Spleen (tissue), 11 donors: ENCODE measurements around the gene UBE2G1. TPM values are rescaled to one million over a fixed set of nuclear protein-coding genes. Genes with fewer than 3 reads are reported as not detected.
A peak's percentile ranks its signal among the peaks of the same experiment; 100 is the strongest.

ENCODE experiments used
- DNase-seq: peaks from one replicate; pipeline ENCODE4 v3.0.0-alpha.2; 2020
- H3K27ac ChIP-seq, 8 donors: fragments of 200-600 bp; sonication (generic) in 7 of 8; 1 replicate in 4 of 8; 2 replicates in 4 of 8; pipeline versions ENCODE4 v1.5.0 to v1.8.0; 2016 to 2021; ENCODE audit warnings: inconsistent platforms in 4 of 8, mild to moderate bottlenecking in 4 of 8, moderate library complexity in 1 of 8
- H3K27me3 ChIP-seq, 7 donors: fragments of 200-600 bp; sonication (generic) in 6 of 7; replicated peaks in 1 of 7; 1 replicate in 4 of 7; 2 replicates in 3 of 7; pipeline versions ENCODE4 v1.5.0 to v1.8.0; 2016 to 2021; ENCODE audit warnings: inconsistent platforms in 3 of 7, mild to moderate bottlenecking in 1 of 7
- H3K36me3 ChIP-seq, 6 donors: fragments of 200-600 bp; sonication (generic) in 5 of 6; 1 replicate in 4 of 6; 2 replicates in 2 of 6; pipeline versions ENCODE4 v1.5.0 to v1.8.0; 2016 to 2021; ENCODE audit warnings: inconsistent platforms in 2 of 6
- H3K4me1 ChIP-seq, 6 donors: fragments of 200-600 bp; sonication (generic) in 5 of 6; 1 replicate in 3 of 6; 2 replicates in 3 of 6; pipeline versions ENCODE4 v1.5.0 to v1.8.0; 2016 to 2021; ENCODE audit warnings: inconsistent platforms in 3 of 6
- H3K4me3 ChIP-seq, 8 donors: fragments of 200-600 bp; sonication (generic) in 7 of 8; 1 replicate in 4 of 8; 2 replicates in 4 of 8; pipeline versions ENCODE4 v1.5.0 to v1.8.0; 2016 to 2021; ENCODE audit warnings: inconsistent platforms in 4 of 8, mild to moderate bottlenecking in 4 of 8, moderate library complexity in 2 of 8
- H3K9me3 ChIP-seq, 8 donors: fragments of 200-600 bp; sonication (generic) in 7 of 8; 1 replicate in 4 of 8; 2 replicates in 4 of 8; pipeline versions ENCODE4 v1.5.0 to v1.8.0; 2016 to 2021; ENCODE audit warnings: inconsistent platforms in 4 of 8
- CTCF ChIP-seq, 11 experiments: fragments of 200-600 bp in 7 of 11; fragments of 450-650 bp in 4 of 11; sonication (generic) in 4 of 11; IDR thresholded peaks in 8 of 11; conservative IDR thresholded peaks in 3 of 11; 1 replicate in 7 of 11; 2 replicates in 4 of 11; pipeline versions ENCODE4 v1.4.0 to v1.8.0; 2016 to 2021; ENCODE audit warnings: antibody characterized with exemption in 11 of 11, inconsistent platforms in 4 of 11, mild to moderate bottlenecking in 1 of 11
- POLR2A ChIP-seq, 3 donors: fragments of 450-650 bp; IDR thresholded peaks; one replicate each; pipeline ENCODE4 v1.5.1; 2017; ENCODE audit warnings: antibody characterized with exemption in 3 of 3, mild to moderate bottlenecking in 1 of 3
- POLR2AphosphoS5 ChIP-seq, 3 donors: sonication (generic); formaldehyde crosslinking; IDR thresholded peaks; one replicate each; pipeline ENCODE4 v1.5.1; 2017; ENCODE audit warnings: antibody characterized with exemption in 3 of 3
- WGBS, 5 donors: extraction: QIAGEN DNeasy Blood & Tissue Kit in 3 of 5; methylation state at CpG; one replicate each; pipeline versions ENCODE4 v1.1.5 to v1.1.7; 2013 to 2018; 5-methylcytosine and 5-hydroxymethylcytosine counted together
- intact Hi-C: fragments of 100-400 bp; cut with DNase I; formaldehyde crosslinking; loops from one replicate; pipeline ENCODE4 v1.15.0; 2023; ENCODE audit warnings: low total_unique reads
- polyA plus RNA-seq, 3 donors: library from polyadenylated mRNA; stranded (reverse); fragments of 200-250 nt; gene quantifications; one replicate each; pipeline ENCODE4 v1.2.1, GENCODE V29; 2013
- total RNA-seq, 7 donors: library from RNA; depleted of rRNA in 3 of 7; stranded (reverse); fragments of >200 nt in 3 of 7; fragmentation: NEBNext Ultra II Directional in 4 of 7; extraction: Animal tissue kit (Norgen Biotek cat#: 25700) in 4 of 7; gene quantifications; one replicate each; pipeline versions ENCODE4 v1.1.0 to v1.2.1, GENCODE V29; 2016 to 2021
- donor health status: healthy with polysubstance abuse.
- donor health status: DM: no; HTN: no; CAD: no; lungs with moderate emphysema.
- donor health status: DM: no; HTN: no; CAD: no.
- donor health status: Bipolar disorder and iron deficiency.
- donor health status: healthy.
- donor health status: DM: no; HTN: no; CAD: no.
- donor health status: DM: yes; HTN: yes; CAD: no.

Gene UBE2G1
- total and polyA plus RNA-seq, 10 donors = 10.7 to 59.7 (median 54.1) TPM

GRCh38 chr17:4365628-4366326, 698 bp downstream of the UBE2G1 start:
- 0 to 1% (median 1%) methylated on average over 7 to 82 of the region's 82 CpGs for WGBS, 5 donors
- peak; percentile 92 for DNase-seq
- intact Hi-C loops = no loop called here

DNA sequence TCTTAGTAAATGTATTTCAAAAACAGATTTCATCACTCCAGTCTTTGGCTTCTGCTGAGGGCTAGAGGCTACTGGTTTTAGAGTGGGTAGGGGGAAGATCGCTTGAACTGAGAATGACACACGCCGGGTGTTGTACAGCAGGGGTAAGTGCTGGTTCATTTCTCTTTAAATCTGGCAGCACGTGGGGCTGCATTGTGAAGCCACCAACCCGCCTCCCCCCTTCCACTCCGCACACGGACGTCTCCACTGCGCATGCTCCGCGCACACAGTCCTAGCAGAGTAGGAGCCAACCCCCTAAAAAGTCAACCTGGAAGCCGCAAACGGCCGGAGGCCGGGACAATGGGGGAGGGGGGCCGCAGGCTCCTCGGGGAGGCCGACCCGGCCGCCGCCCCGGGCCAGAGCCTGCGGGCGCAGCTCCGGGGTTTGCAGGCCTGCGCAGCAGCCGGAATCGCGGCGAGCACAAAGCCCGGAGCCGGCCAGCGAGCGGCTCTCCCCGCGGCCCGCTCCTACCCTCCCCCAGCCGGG, 1.3 kb downstream of the UBE2G1 start:
- no peaks in the 10 kb centered on the region for H3K27me3 ChIP-seq
- TF ChIP-seq POLR2AphosphoS5 (IDR thresholded peaks at IDR 0.05) (peak; percentile 71 to 83 (median 80)), POLR2A (IDR thresholded peaks at IDR 0.05) (peak in 1 of 3 donors; percentile 73), CTCF (IDR thresholded peaks at IDR 0.05 in 8 of 11, conservative IDR thresholded peaks at IDR 0.05 in 3 of 11) (no peak)
- H3K4me1 ChIP-seq = peaks cover 12 to 57% (median 40%) of the 10 kb centered on the region in 6 donors
- no peaks in the 10 kb centered on the region for H3K9me3 ChIP-seq
- intact Hi-C loops = no loop called here
- H3K36me3 ChIP-seq = peaks cover 0 to 22% (median 3%) of the 10 kb centered on the region in 6 donors
- H3K27ac ChIP-seq = peak overlapping the region; percentile 95 to 100 (median 98)
- peak overlapping the region; percentile 83 to 99 (median 98) for H3K4me3 ChIP-seq
- DNase-seq = peak; percentile 97
- 0 to 1% (median 0%) methylated on average over 15 to 38 of the region's 38 CpGs for WGBS, 5 donors

More at GRCh38 chr17:4365628-4366326, 698 bp downstream of the UBE2G1 start:
- Histone ChIP-seq H3K27me3 (no peaks in the 10 kb centered on the region), H3K4me3 (peak overlapping the region; percentile 83 to 99 (median 98)), H3K27ac (peak overlapping the region; percentile 95 to 100 (median 98)), H3K36me3 (peaks cover 0 to 20% (median 3%) of the 10 kb centered on the region in 6 donors), H3K4me1 (peaks cover 12 to 56% (median 37%) of the 10 kb centered on the region in 6 donors), H3K9me3 (no peaks in the 10 kb centered on the region)
- no peak for TF ChIP-seq POLR2AphosphoS5 (IDR thresholded peaks at IDR 0.05)
- TF ChIP-seq POLR2A (IDR thresholded peaks at IDR 0.05) = no peak
- TF ChIP-seq CTCF (IDR thresholded peaks at IDR 0.05 in 8 of 11, conservative IDR thresholded peaks at IDR 0.05 in 3 of 11) = no peak

DNA sequence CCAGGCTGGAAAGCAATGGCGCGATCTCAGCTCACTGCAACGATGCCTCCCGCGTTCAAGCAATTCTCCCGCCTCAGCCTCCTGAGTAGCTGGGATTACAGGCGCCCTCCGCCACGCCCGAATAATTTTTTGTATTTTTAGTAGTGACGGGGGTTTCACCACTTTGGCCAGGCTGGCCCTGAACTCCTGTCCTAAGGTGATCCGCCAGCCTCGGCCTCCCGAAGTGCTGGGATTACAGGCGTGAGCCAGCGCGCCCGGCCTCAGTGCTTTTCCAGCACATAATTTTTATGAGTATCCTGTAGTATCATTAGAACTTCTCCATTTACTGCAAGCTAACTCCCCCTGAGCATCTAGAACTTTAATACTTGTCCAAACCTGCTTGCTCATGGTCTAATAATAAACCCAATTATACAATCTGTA, 1.8 kb downstream of the UBE2G1 start:
- DNase-seq = peak; percentile 83
- TF ChIP-seq CTCF (IDR thresholded peaks at IDR 0.05 in 8 of 11, conservative IDR thresholded peaks at IDR 0.05 in 3 of 11) = no peak
- no peak for TF ChIP-seq POLR2AphosphoS5 (IDR thresholded peaks at IDR 0.05)
- no peak for TF ChIP-seq POLR2A (IDR thresholded peaks at IDR 0.05)
- Histone ChIP-seq H3K4me3 (peak overlapping the region; percentile 83 to 99 (median 98)), H3K9me3 (no peaks in the 10 kb centered on the region), H3K36me3 (peaks cover 0 to 22% (median 3%) of the 10 kb centered on the region in 6 donors), H3K27me3 (no peaks in the 10 kb centered on the region), H3K27ac (peak overlapping the region; percentile 95 to 100 (median 98)), H3K4me1 (peaks cover 12 to 63% (median 44%) of the 10 kb centered on the region in 6 donors)
- intact Hi-C loops = no loop called here
- WGBS, 5 donors = 70 to 82% (median 75%) methylated on average over 18 of the region's 18 CpGs

- Histone ChIP-seq H3K27me3 (no peaks in the 10 kb centered on the region), H3K36me3 (peaks cover 0 to 22% (median 3%) of the 10 kb centered on the region in 6 donors), H3K4me1 (peaks cover 12 to 85% (median 66%) of the 10 kb centered on the region in 6 donors), H3K9me3 (no peaks in the 10 kb centered on the region), H3K4me3 (no peak overlapping the region), H3K27ac (peak overlapping the region in 2 of 8 donors; percentile 33 to 36)
- TF ChIP-seq POLR2AphosphoS5 (IDR thresholded peaks at IDR 0.05) = no peak
- no peak for TF ChIP-seq POLR2A (IDR thresholded peaks at IDR 0.05)
- TF ChIP-seq CTCF (IDR thresholded peaks at IDR 0.05 in 8 of 11, conservative IDR thresholded peaks at IDR 0.05 in 3 of 11) = no peak
- DNase-seq = no peak
- intact Hi-C loops = no loop called here
- WGBS, 5 donors = 66 to 76% (median 68%) methylated on average over 4 of the region's 4 CpGs
Measured at GRCh38 chr17:4362141-4362540, 4.3 kb downstream of the UBE2G1 start.
